Measurements from ENCODE around the gene MYD88.

The MYD88 gene

GRCh38 chr3:38138349-38139190 lies at the start of gene MYD88:
MYD88 (plus strand) TSS chr3:38138661; CDS start chr3:38138701, 40 bp downstream.
- peak; percentile 83 to 88 for DNase-seq

DNA sequence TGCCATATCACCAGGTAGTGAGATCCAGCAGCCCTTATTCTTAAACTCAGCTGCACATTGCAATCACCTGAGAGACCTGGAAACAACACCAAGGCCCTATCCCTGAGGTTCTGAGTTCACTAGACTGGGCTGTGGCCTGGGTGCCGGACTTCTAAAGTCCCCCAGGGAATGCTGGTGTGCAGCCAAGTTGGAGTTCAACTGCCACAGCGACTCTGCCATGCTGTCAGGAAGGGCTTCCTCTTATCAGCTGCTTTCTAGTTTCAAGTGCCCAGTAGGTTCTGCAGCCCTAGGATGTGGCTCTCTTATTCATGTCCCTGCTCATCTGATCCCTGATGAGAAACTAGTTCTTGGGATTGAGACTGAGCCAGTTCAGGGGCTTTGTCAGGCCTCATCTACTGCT lies 49.3 kb upstream of the MYD88 start:
- DNase-seq, result no peak

DNA sequence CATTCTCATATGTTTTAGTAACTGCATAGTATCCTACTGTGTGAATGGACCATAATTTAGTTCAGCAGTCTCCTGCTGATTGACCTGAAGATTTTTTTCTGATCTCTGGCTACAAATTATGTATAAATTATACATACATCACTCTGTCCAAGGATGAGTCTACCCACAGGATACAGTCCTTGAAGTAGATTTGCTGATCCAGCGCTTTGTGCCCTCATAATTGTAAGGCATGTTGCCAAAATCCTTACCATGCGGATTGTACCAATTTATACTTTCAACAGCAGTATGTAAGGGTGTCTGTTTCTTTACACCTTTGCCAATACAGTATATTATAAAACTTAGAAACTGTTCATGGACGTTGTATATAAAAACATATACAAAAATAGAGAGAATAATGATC lies 48.0 kb upstream of the MYD88 start:
- no peak for DNase-seq

DNA sequence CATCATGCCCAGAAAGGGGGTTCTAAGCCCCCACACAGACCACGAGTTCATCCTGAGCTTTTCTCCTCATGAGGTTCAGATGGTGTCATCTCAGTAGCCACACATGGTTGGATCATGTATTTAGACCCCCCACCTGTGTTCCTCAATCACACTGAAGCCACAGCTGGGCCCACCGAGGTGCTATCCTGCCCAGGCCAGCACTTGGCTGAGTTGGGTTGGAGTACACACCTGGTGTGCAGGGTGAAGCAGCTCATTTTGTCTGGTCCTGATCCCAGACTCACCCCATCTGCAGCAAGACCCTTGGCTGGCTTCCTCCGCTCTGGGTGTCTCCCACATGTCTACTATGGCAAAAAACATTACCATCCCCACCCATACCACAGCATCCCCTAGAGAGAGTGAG lies 43.5 kb upstream of the MYD88 start:
- no peak for DNase-seq

GRCh38 chr3:38095669-38096483 lies 42.6 kb upstream of the MYD88 start:
- DNase-seq, result no peak

GRCh38 chr3:38097446-38098375 lies 40.8 kb upstream of the MYD88 start:
- DNase-seq, result no peak

- no peak for DNase-seq
These were observed 40.1 kb upstream of the MYD88 start for GRCh38 chr3:38098376-38098723.

GRCh38 chr3:38099518-38099917 lies 38.9 kb upstream of the MYD88 start:
- no peak for DNase-seq

GRCh38 chr3:38100498-38100897 lies 38.0 kb upstream of the MYD88 start:
- no peak for DNase-seq

GRCh38 chr3:38101811-38102443 lies 36.5 kb upstream of the MYD88 start:
- DNase-seq, result no peak

DNA sequence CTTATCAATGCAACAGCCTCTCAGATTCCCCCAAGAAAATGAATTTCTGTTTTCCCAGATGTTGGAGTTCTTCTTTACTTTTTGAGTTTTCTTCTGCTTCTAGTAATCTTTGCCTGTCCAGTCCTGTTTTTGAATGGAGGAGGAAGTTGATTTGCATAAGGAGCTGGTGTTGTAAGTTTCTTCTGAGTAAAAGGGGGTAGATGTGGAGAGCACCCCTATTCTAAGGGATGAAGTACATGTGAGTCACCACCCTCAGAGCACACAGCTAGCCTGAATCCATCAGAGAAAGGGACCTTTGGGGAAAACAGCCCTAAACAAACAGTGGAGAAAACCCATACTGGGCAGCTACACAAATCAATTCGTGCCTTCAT lies 36.0 kb upstream of the MYD88 start:
- no peak for DNase-seq

DNA sequence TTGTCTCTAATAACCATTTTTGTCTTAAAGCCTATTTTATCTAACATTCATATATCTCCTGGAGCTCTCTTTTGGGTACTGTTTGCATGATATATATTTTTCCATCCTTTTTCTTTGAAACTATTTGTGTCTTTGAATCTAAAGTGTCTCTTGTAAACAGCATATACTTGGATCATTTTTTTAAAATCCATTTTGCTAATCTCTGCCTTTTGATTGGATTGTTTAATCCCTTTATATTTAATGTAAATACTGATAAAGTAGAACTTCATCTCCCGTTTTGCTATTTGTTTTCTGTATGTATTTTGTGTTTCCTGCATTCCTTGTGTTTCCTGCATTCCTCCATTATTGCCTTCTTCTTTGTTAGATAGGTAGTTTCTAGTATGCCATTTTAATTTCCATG lies 32.9 kb upstream of the MYD88 start:
- no peak for DNase-seq

GRCh38 chr3:38107911-38108648 lies 30.4 kb upstream of the MYD88 start:
- DNase-seq, result no peak

DNA sequence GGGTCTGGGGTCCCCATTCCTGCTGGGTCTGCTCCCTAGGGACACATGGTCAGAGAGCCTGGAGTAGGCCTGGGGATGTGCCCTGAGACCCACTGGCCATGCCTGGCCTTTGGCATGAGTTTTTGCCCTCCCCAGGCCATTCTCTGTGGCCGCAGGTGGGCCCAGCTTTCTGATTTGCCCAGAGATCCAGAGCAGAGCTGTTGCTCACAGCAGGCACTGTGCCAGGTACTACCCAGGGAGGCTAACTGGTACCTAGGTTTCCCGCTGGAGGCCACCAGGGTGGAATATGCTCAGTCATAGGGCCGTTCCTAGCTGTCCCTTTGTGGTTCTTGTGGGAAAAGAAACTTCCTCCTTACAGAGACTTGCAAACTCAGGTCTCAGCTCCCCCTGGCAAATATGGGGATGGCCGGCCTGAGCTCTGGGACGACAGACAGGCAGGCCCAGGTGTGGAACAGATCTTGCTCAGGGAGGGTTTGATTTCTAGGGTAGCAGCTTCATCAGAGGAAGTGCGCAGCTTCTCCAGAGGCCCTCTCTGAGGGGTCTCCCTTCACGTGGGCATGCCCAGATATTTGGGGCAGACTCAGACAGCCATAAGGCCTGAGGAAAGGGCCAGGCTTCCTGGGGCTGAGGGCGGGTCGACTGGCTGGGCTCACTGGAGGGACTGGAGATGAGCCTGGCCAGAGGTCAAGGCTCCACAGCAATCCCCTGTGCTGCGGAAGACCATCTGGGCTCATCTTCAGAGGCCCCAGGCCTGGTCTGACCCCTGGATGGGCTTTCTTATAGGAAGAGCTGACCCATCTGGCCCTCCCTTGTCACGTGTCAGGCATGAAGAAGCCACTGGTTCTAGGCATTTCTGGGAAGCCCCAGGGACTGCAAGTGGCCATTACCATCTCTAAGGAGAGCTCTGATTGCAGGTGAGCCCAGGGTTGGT lies 29.5 kb upstream of the MYD88 start:
- no peak for DNase-seq

DNA sequence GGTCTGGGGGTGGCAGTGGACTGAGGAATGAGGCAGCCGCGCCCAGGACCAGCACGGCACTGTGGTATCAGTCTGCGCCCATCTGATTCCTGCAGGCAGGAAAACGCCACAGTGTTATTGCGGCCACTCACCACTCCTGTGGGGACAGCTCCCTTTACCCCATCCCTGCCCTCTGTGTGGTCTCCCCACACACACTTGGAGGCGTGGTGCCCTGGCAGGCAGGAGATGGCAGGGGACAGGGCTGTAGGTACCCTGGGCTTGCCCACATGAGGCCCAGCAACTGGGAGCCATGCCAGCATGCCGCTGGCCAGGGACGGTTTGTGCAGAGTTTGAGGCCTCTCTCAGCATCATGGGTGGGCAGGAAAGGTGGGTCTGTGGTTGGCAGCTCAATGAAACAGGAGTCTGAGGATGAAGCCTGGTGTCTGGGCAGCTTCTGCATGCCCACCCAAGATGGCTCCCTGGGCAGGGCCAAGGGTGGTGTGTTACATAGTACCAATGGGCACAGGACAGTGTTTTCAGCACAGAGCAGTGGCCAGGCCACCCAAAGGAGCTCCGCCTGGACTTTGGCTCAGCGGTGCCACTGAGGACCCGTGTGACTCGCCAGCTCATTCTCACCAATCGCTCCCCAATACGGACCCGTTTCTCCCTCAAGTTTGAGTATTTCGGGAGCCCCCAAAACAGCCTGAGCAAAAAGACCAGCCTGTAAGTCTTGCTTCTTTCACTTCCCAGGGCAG lies 28.7 kb upstream of the MYD88 start:
- DNase-seq, result no peak

GRCh38 chr3:38110314-38111050 lies 28.0 kb upstream of the MYD88 start:
- no peak for DNase-seq

DNA sequence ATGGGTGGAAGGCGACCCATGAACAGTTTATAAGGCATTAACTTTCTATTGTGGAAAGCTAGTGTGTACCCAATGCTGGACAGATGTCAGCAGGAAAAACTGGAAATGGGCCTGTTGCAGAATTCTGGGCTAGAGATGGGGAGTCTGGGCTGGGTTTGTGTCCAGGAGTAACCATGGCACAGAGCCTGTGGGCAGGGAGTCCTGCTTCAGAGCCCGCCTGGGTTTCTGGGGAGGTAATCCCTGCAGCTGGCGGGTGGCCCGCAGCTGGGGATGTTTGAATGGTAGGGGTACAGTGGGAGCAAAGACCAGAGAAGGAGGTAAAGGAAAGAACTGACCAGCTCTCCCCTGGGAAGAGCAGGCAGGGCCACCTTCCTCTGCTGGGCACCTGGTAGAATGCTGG lies 27.3 kb upstream of the MYD88 start:
- no peak for DNase-seq

GRCh38 chr3:38111696-38112377 lies 26.6 kb upstream of the MYD88 start:
- DNase-seq, result no peak

DNA sequence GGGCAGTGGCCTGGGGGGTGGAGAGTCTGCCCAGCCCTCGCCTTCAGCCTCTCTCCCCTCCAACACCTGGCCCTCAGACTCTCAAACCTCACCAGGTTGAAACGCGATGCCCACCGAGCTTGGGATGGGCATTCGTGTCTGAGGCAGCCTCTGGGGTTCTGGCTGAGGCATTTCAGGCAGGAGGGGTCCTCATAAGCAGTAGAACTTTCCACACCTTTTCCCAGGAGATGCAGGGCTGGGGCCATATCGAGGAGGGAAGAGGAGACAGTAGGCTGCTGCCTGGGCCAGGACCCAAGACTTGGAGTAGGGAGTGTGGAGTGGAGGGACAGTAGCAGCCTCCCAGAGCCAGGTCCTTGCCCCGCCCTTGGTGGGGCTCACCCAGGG lies 26.1 kb upstream of the MYD88 start:
- DNase-seq, result no peak

Data from activated CD4-positive, alpha-beta T cell treated with anti-CD3 and anti-CD28 coated beads, Interleukin-2, amount 50 U/mL, for 48 hours (primary cell).